ENCODE data around the gene ARHGAP26. TPM values are rescaled to one million over a fixed set of nuclear protein-coding genes. Genes with fewer than 3 reads are reported as not detected.

ARHGAP26 gene
- total and polyA plus RNA-seq, 2 donors (not counting 3 experiments of a cell fraction or from before 2014, with no cell fraction given), result 3.1 to 16.2 TPM

DNA sequence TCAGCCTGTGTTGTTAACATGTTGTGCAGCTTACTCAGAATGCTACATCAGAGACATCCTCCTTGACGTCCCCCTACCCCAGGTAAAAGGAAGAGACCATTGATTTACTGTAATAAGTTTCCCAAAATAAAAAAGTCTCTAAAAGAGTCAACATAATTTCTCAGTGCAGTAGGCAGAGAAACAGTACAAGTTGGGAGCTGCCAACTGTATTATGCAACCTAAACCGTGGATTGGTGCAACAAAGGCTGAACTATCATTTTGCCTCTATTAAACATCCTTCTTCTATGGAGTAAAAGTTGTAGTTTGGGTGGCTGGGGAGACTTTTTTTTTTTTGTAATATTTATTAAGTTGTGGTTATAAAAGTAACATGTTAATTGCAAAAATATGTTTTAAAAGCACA is 425.3 kb downstream of the ARHGAP26 start:
- BruUV-seq (replicated peaks), result no TSS peak
- no peak overlapping the region for H2AFZ ChIP-seq (ENCODE audit: low read depth, low read length)

GRCh38 chr5:143196601-143197259 is 426.6 kb downstream of the ARHGAP26 start:
- Histone ChIP-seq H3K9me1 (replicated peaks; ENCODE audit: control insufficient read depth, extremely low read depth, insufficient read depth, low read length) (no peaks in the 10 kb centered on the region), H4K20me1 (replicated peaks; ENCODE audit: control insufficient read depth, extremely low read depth, insufficient read depth, low read length) (no peaks in the 10 kb centered on the region), H3K4me2 (ENCODE audit: insufficient read depth, low read length) (no peak overlapping the region), H3K4me1 (ENCODE audit: control insufficient read depth, extremely low read depth, insufficient read depth, low read length) (no peaks in the 10 kb centered on the region), H2AFZ (ENCODE audit: low read depth, low read length) (no peak overlapping the region), H3K9ac (replicated peaks; ENCODE audit: extremely low read depth, insufficient read depth, low read length) (no peak overlapping the region), H3K27me3 (ENCODE audit: control insufficient read depth in 2 of 2, insufficient read depth in 2 of 2, low read length in 2 of 2) (no peaks in the 10 kb centered on the region), H3K36me3 (ENCODE audit: control insufficient read depth in 2 of 2, extremely low read depth in 1 of 2, insufficient read depth in 2 of 2, low read length in 2 of 2) (no peaks in the 10 kb centered on the region), H3K9me3 (replicated peaks; ENCODE audit: control insufficient read depth, insufficient read depth, low read length) (no peaks in the 10 kb centered on the region), H3K79me2 (ENCODE audit: control insufficient read depth, insufficient read depth, low read length) (no peaks in the 10 kb centered on the region), H3K4me3 (replicated peaks in 1 of 3; ENCODE audit: insufficient read depth in 1 of 3, low read depth in 1 of 3, low read length in 3 of 3) (no peak overlapping the region), H3K27ac (ENCODE audit: insufficient read depth, low read depth, low read length) (no peak overlapping the region)
- no TSS peak for BruUV-seq (replicated peaks)
- DNase-seq (ENCODE audit: low read depth, low spot score) (no peak), FAIRE-seq (no peak)
- ChIA-PET CTCF (interaction anchor here (1.1 kb wide), 1 partner anchor 9 kb away, joined by 3 read pairs; no protein-coding TSS in a partner anchor), POLR2A (no interaction called here)
- no peak for TF ChIP-seq MYC (IDR thresholded peaks at IDR 0.05; ENCODE audit: low read depth, low read length)
- TF ChIP-seq FOS (IDR thresholded peaks at IDR 0.05; ENCODE audit: borderline replicate concordance, insufficient read depth, low read length), result no peak
- no peak for TF ChIP-seq CTCF (IDR thresholded peaks at IDR 0.05; ENCODE audit: extremely low read depth in 1 of 2, insufficient read depth in 1 of 2, low read depth in 1 of 2, low read length in 2 of 2)
- no peak for TF ChIP-seq POLR2AphosphoS5 (IDR thresholded peaks at IDR 0.05; ENCODE audit: insufficient read depth, low read depth, low read length)
- no peak for TF ChIP-seq JUN (IDR thresholded peaks at IDR 0.05; ENCODE audit: borderline replicate concordance, insufficient read depth, insufficient read length, low read depth)
- TF ChIP-seq, protein P1, sequence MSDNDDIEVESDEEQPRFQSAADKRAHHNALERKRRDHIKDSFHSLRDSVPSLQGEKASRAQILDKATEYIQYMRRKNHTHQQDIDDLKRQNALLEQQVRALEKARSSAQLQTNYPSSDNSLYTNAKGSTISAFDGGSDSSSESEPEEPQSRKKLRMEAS (IDR thresholded peaks at IDR 0.05; ENCODE audit: insufficient read depth, insufficient read length), result no peak
- no peak for TF ChIP-seq GATA2 (IDR thresholded peaks at IDR 0.05; ENCODE audit: insufficient read depth, insufficient read length, low read depth, low read length)
- TF ChIP-seq POLR2A (IDR thresholded peaks at IDR 0.05; ENCODE audit: low read depth, low read length), result no peak
- TF ChIP-seq EZH2 (IDR thresholded peaks at IDR 0.05; ENCODE audit: borderline replicate concordance, low read depth, low read length, severe bottlenecking), result no peak
- dilution Hi-C loops (cut with MboI; ENCODE audit: extremely low pct_ligation_motif_present, low sequenced_read_pairs) (no loop called here), intact Hi-C loops (cut with micrococcal nuclease) (loop anchor here (5.0 kb wide), 2 partner anchors 179 to 631 kb away; no protein-coding TSS in a partner anchor)

More for the DNA sequence above, 425.3 kb downstream of the ARHGAP26 start:
- no peaks in the 10 kb centered on the region for H3K9me1 ChIP-seq (replicated peaks; ENCODE audit: control insufficient read depth, extremely low read depth, insufficient read depth, low read length)
- no peaks in the 10 kb centered on the region for H3K27me3 ChIP-seq (ENCODE audit: control insufficient read depth in 2 of 2, insufficient read depth in 2 of 2, low read length in 2 of 2)
- TF ChIP-seq JUN (IDR thresholded peaks at IDR 0.05; ENCODE audit: borderline replicate concordance, insufficient read depth, insufficient read length, low read depth), result no peak
- TF ChIP-seq POLR2A (IDR thresholded peaks at IDR 0.05; ENCODE audit: low read depth, low read length), result no peak
- intact Hi-C loops (cut with micrococcal nuclease), result loop anchor here (5.0 kb wide), 2 partner anchors 178 to 632 kb away; no protein-coding TSS in a partner anchor
- no peak overlapping the region for H3K27ac ChIP-seq (ENCODE audit: insufficient read depth, low read depth, low read length)
- FAIRE-seq, result no peak
- no peaks in the 10 kb centered on the region for H4K20me1 ChIP-seq (replicated peaks; ENCODE audit: control insufficient read depth, extremely low read depth, insufficient read depth, low read length)
- no peak for DNase-seq (ENCODE audit: low read depth, low spot score)
- ChIA-PET POLR2A (no interaction called here), CTCF (no interaction called here)
- no peaks in the 10 kb centered on the region for H3K36me3 ChIP-seq (ENCODE audit: control insufficient read depth in 2 of 2, extremely low read depth in 1 of 2, insufficient read depth in 2 of 2, low read length in 2 of 2)
- H3K4me1 ChIP-seq (ENCODE audit: control insufficient read depth, extremely low read depth, insufficient read depth, low read length), result no peaks in the 10 kb centered on the region
- dilution Hi-C loops (cut with MboI; ENCODE audit: extremely low pct_ligation_motif_present, low sequenced_read_pairs), result no loop called here
- no peaks in the 10 kb centered on the region for H3K9me3 ChIP-seq (replicated peaks; ENCODE audit: control insufficient read depth, insufficient read depth, low read length)
- H3K9ac ChIP-seq (replicated peaks; ENCODE audit: extremely low read depth, insufficient read depth, low read length), result no peak overlapping the region
- H3K4me2 ChIP-seq (ENCODE audit: insufficient read depth, low read length), result no peak overlapping the region
- no peaks in the 10 kb centered on the region for H3K79me2 ChIP-seq (ENCODE audit: control insufficient read depth, insufficient read depth, low read length)
- H3K4me3 ChIP-seq (replicated peaks in 1 of 3; ENCODE audit: insufficient read depth in 1 of 3, low read depth in 1 of 3, low read length in 3 of 3), result no peak overlapping the region
